K562 (cell line): ENCODE measurements around the gene SMAD3. TPM values are rescaled to one million over a fixed set of nuclear protein-coding genes. Genes with fewer than 3 reads are reported as not detected.

Experiments
- DIDO1 ChIP-seq: fragments of 450-650 bp; IDR thresholded peaks from 2 replicates; pipeline ENCODE4 v1.6.1; 2016; ENCODE audit warnings: low read depth, missing biosample characterization, missing genetic modification characterization
- ELF1 ChIP-seq: fragments of 200-800 bp; sonication (Bioruptor generic); IDR thresholded peaks from 2 replicates; pipeline ENCODE4 v1.6.1; 2016; ENCODE audit warnings: missing genetic modification characterization, missing compliant biosample characterization
- FOXK2 ChIP-seq, 2 experiments: fragments of 450-650 bp; IDR thresholded peaks in 1 of 2; conservative IDR thresholded peaks in 1 of 2; 2 replicates each; pipeline ENCODE4 v1.6.1; 2016; ENCODE audit warnings: low read depth in 2 of 2, mild to moderate bottlenecking in 1 of 2
- FUS ChIP-seq: fragments of 200-400 bp; formaldehyde crosslinking; optimal IDR thresholded peaks from 2 replicates; pipeline ENCODE3; 2017; ENCODE audit warnings: low read depth, low read length
- GABPB1 ChIP-seq: sonication (generic); formaldehyde crosslinking; IDR thresholded peaks from 2 replicates; pipeline ENCODE4 v1.8.0; 2022; ENCODE audit warnings: mild to moderate bottlenecking, missing genetic modification reagents
- GATAD2B ChIP-seq: fragments of 450-650 bp; IDR thresholded peaks from 2 replicates; pipeline ENCODE4 v1.6.1; 2017; ENCODE audit warnings: mild to moderate bottlenecking, borderline replicate concordance
- HNRNPUL1 ChIP-seq: fragments of 200-400 bp; formaldehyde crosslinking; IDR thresholded peaks from 2 replicates; pipeline ENCODE4 v1.6.1; 2017; ENCODE audit warnings: low read length
- KDM4B ChIP-seq, 2 experiments: fragments of 450-650 bp in 1 of 2; sonication (generic) in 1 of 2; IDR thresholded peaks; 2 replicates each; pipeline ENCODE4 v1.6.1; 2016 to 2017; ENCODE audit warnings: borderline replicate concordance in 2 of 2, antibody characterized with exemption in 1 of 2, low read depth in 1 of 2, mild to moderate bottlenecking in 1 of 2
- POLR2A ChIP-seq: fragments of 450-650 bp; conservative IDR thresholded peaks from 2 replicates; pipeline ENCODE4 v1.6.1; 2016
- POLR2G ChIP-seq: fragments of 200-400 bp; formaldehyde crosslinking; IDR thresholded peaks from 2 replicates; pipeline ENCODE4 v1.6.1; 2017; ENCODE audit warnings: low read depth, mild to moderate bottlenecking, antibody characterized with exemption, low read length, moderate library complexity
- PURB ChIP-seq: sonication (generic); formaldehyde crosslinking; IDR thresholded peaks from 2 replicates; pipeline ENCODE4 v1.9.0; 2021; ENCODE audit warnings: low read depth, mild to moderate bottlenecking, missing genetic modification reagents
- RBM25 ChIP-seq: fragments of 200-400 bp; formaldehyde crosslinking; IDR thresholded peaks from 2 replicates; pipeline ENCODE4 v1.6.1; 2018; ENCODE audit warnings: low read length, low read depth, moderate library complexity; ENCODE audit not compliant: severe bottlenecking
- RHOXF2B ChIP-seq: fragments of 250-450 bp; sonication (Bioruptor Pico); conservative IDR thresholded peaks from 2 replicates; pipeline ENCODE4 v1.5.1; 2021
- SAP30 ChIP-seq: fragments of 200-600 bp; sonication (generic); IDR thresholded peaks from 2 replicates; pipeline ENCODE4 v1.6.1; 2012; ENCODE audit warnings: borderline replicate concordance, low read depth, mild to moderate bottlenecking, moderate library complexity, low read length, control low read depth, inconsistent platforms; ENCODE audit not compliant: insufficient read depth, poor library complexity, severe bottlenecking
- SREBF1 ChIP-seq: fragments of 150-350 bp; IDR thresholded peaks from 2 replicates; pipeline ENCODE4 v1.6.1; 2014; ENCODE audit warnings: antibody characterized with exemption, low read depth, low read length, borderline replicate concordance
- TARDBP ChIP-seq: fragments of 450-650 bp; IDR thresholded peaks from 2 replicates; pipeline ENCODE4 v1.6.1; 2016
- ZC3H8 ChIP-seq: fragments of 450-650 bp; IDR thresholded peaks from 2 replicates; pipeline ENCODE4 v1.6.1; 2017
- ZFP36 ChIP-seq: fragments of 150-350 bp; IDR thresholded peaks from 2 replicates; pipeline ENCODE4 v1.6.1; 2018; ENCODE audit warnings: low read length, low read depth; ENCODE audit not compliant: partially characterized antibody
- ZNF133 ChIP-seq: fragments of 250-450 bp; sonication (Bioruptor Pico); IDR thresholded peaks from 2 replicates; pipeline ENCODE4 v1.4.0; 2020; ENCODE audit warnings: mild to moderate bottlenecking
- ZNF764 ChIP-seq: fragments of 250-450 bp; sonication (Bioruptor Pico); IDR thresholded peaks from 2 replicates; pipeline ENCODE4 v1.4.0; 2020; ENCODE audit warnings: low read depth, mild to moderate bottlenecking, moderate library complexity
- polyA plus RNA-seq, 8 experiments: library from polyadenylated mRNA; depleted of rRNA in 4 of 8; stranded (reverse) in 5 of 8; unstranded in 3 of 8; fragments of >200 nt; fragmentation: Nextera tagmentation in 2 of 8; fragmentation: Illumina TruSeq in 1 of 8; extraction: Ambion mirVana in 2 of 8; extraction: Trizol in 1 of 8; gene quantifications; 2 replicates each; pipeline versions ENCODE4 v1.2.1 to v1.2.3, GENCODE V29; 2011 to 2014; ENCODE audit warnings: inconsistent platforms in 1 of 8, missing spikeins in 1 of 8
- total RNA-seq, 7 experiments: library from RNA; depleted of rRNA in 6 of 7; stranded (reverse); fragments of >200 nt in 6 of 7; fragmentation: Illumina TruSeq in 2 of 7; extraction: Trizol in 2 of 7; gene quantifications; 2 replicates each; pipeline versions ENCODE4 v1.2.1 to v1.2.3, GENCODE V29; 2011 to 2021; ENCODE audit warnings: low replicate concordance in 1 of 7
- TF ChIP-seq, protein P1 (sequence below): fragments of 450-650 bp; formaldehyde crosslinking; IDR thresholded peaks from 2 replicates; pipeline ENCODE4 v1.4.0; 2020; ENCODE audit warnings: mild to moderate bottlenecking, moderate library complexity
- TF ChIP-seq, protein P2 (sequence below): fragments of 250-450 bp; sonication (Bioruptor Pico); IDR thresholded peaks from 2 replicates; pipeline ENCODE4 v1.5.0; 2021
- TF ChIP-seq, protein P3 (sequence below): fragments of 250-450 bp; sonication (Bioruptor Pico); IDR thresholded peaks from 2 replicates; pipeline ENCODE4 v1.4.0; 2020; ENCODE audit warnings: borderline replicate concordance

SMAD3 gene
- total and polyA plus RNA-seq, 9 of the 15 experiments (the other 6 are each of a cell fraction or from before 2014, with no cell fraction given), result 4.3 to 39.2 (median 11.1) TPM

DNA sequence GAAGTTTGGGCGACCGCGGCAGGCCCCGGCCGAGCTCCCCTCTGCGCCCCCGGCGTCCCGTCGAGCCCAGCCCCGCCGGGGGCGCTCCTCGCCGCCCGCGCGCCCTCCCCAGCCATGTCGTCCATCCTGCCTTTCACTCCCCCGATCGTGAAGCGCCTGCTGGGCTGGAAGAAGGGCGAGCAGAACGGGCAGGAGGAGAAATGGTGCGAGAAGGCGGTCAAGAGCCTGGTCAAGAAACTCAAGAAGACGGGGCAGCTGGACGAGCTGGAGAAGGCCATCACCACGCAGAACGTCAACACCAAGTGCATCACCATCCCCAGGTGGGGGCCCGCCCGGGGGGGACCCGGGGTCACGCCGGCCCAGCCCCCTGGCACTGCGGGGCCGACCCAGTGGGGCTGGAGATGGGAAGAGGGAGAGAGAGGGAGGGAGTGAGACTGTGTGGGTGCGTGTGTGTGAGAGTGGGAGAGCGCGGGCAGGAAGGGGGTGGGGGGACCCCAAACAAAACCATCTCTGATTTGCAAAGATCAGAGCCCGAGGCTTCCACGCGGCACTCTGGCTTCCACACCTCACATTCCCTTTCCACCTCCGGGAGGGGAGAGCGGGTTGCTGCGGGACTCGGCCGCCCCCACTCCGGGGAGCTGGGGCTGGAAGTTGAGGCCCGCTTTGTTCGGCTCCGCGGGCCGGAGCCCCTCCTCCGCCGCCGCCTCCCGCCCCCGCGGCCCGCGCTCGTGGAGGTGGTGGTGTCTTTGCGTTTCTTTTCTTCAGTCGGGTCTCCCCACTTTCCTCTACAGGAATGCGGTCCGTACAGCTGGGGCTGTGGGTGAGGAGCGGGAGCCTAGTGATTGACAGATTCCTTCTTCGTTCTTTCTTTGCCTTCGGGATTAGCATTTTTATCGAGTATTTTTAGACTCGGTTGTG lies 898 bp downstream of the SMAD3 start (continued):
- peak; percentile 71 for TF ChIP-seq POLR2G
- no peak for TF ChIP-seq ZC3H8
- TF ChIP-seq GABPB1 (CRISPR knock-in tag), result 0 out of 2 replicates have a peak, but pooled peaks have one; percentile 31
- no peak for TF ChIP-seq ZNF764 (CRISPR knock-in tag)
- no peak for TF ChIP-seq TARDBP
- TF ChIP-seq, protein P1, sequence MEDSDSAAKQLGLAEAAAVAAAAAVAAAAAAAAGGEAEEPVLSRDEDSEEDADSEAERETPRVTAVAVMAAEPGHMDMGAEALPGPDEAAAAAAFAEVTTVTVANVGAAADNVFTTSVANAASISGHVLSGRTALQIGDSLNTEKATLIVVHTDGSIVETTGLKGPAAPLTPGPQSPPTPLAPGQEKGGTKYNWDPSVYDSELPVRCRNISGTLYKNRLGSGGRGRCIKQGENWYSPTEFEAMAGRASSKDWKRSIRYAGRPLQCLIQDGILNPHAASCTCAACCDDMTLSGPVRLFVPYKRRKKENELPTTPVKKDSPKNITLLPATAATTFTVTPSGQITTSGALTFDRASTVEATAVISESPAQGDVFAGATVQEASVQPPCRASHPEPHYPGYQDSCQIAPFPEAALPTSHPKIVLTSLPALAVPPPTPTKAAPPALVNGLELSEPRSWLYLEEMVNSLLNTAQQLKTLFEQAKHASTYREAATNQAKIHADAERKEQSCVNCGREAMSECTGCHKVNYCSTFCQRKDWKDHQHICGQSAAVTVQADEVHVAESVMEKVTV (CRISPR knock-in tag), result no peak
- TF ChIP-seq POLR2A, result 0 out of 2 replicates have a peak, but pooled peaks have one; percentile 19
- TF ChIP-seq, protein P2, sequence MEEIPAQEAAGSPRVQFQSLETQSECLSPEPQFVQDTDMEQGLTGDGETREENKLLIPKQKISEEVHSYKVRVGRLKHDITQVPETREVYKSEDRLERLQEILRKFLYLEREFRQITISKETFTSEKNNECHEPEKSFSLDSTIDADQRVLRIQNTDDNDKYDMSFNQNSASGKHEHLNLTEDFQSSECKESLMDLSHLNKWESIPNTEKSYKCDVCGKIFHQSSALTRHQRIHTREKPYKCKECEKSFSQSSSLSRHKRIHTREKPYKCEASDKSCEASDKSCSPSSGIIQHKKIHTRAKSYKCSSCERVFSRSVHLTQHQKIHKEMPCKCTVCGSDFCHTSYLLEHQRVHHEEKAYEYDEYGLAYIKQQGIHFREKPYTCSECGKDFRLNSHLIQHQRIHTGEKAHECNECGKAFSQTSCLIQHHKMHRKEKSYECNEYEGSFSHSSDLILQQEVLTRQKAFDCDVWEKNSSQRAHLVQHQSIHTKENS, result no peak
- TF ChIP-seq KDM4B (IDR thresholded peaks at IDR 0.05; ENCODE audit: borderline replicate concordance in 2 of 2, low read depth in 1 of 2), result no peak
- TF ChIP-seq FOXK2 (conservative IDR thresholded peaks at IDR 0.05 in 1 of 2, IDR thresholded peaks at IDR 0.05 in 1 of 2; ENCODE audit: low read depth in 2 of 2), result peak in 1 of 2 experiments; percentile 44; a peak in 1 of 4 replicates
- no peak for TF ChIP-seq HNRNPUL1
- TF ChIP-seq, protein P3, sequence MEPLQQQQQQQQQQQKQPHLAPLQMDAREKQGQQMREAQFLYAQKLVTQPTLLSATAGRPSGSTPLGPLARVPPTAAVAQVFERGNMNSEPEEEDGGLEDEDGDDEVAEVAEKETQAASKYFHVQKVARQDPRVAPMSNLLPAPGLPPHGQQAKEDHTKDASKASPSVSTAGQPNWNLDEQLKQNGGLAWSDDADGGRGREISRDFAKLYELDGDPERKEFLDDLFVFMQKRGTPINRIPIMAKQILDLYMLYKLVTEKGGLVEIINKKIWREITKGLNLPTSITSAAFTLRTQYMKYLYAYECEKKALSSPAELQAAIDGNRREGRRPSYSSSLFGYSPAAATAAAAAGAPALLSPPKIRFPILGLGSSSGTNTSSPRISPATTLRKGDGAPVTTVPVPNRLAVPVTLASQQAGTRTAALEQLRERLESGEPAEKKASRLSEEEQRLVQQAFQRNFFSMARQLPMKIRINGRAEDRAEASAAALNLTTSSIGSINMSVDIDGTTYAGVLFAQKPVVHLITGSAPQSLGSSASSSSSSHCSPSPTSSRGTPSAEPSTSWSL (CRISPR knock-in tag), result no peak
- no peak for TF ChIP-seq ELF1 (tag)
- TF ChIP-seq PURB, result no peak
- TF ChIP-seq RBM25, result no peak
- TF ChIP-seq ZNF133, result no peak
- TF ChIP-seq ZFP36, result no peak
- TF ChIP-seq DIDO1 (tag), result no peak
- 0 out of 2 replicates have a peak, but pooled peaks have one; percentile 29 for TF ChIP-seq GATAD2B
- peak; percentile 6 for TF ChIP-seq SAP30
- no peak for TF ChIP-seq RHOXF2B (CRISPR knock-in tag)
- TF ChIP-seq SREBF1, result no peak
- TF ChIP-seq FUS, result no peak
